Subcutaneous adipose tissue (tissue), 4 donors: ENCODE data around the gene SSH3. TPM values are rescaled to one million over a fixed set of nuclear protein-coding genes. Genes with fewer than 3 reads are reported as not detected.

ENCODE experiments used
- total RNA-seq, 4 donors: library from RNA; depleted of rRNA; stranded (reverse); fragments of >200 nt; gene quantifications; one replicate each; pipeline ENCODE4 v1.1.0, GENCODE V29; 2016
- TF ChIP-seq, protein P1 (sequence below): fragments of 450-650 bp; IDR thresholded peaks from one replicate; pipeline ENCODE4 v1.5.1; 2016; ENCODE audit warnings: low read depth, mild to moderate bottlenecking, control low read depth, antibody characterized with exemption, moderate library complexity

Gene SSH3
- total RNA-seq, 4 donors from 2014 or later, result 11.9 to 43.2 (median 37.2) TPM

DNA sequence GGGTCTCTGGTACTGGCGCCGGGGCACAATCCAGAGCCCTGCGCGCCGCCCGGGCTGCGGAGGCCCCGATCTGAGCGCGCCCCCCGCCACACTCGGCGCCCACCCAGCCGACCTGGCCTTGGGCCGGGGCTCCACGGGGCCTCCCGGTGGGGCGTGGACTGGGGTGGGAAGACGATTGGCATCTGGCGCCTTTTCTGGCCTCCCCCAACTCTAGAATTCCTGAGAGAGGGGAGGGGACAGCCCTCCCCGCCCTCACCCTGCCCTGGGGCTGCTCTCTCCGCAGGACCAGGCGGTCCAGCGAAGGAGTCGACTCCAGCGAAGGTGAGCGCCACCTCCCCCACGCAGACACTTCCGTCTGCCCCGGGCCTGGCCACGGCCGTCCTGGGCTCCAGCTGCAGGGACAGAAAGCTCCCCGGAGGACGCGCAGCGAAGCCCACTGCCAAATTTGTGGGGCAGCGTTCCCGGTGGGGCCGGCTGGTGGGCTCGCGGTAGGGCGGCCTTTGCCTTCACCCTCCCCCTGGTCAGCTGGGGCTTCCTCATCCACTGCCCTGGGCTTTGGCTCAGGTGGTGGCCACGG, 593 bp downstream of the SSH3 start:
- TF ChIP-seq, protein P1, sequence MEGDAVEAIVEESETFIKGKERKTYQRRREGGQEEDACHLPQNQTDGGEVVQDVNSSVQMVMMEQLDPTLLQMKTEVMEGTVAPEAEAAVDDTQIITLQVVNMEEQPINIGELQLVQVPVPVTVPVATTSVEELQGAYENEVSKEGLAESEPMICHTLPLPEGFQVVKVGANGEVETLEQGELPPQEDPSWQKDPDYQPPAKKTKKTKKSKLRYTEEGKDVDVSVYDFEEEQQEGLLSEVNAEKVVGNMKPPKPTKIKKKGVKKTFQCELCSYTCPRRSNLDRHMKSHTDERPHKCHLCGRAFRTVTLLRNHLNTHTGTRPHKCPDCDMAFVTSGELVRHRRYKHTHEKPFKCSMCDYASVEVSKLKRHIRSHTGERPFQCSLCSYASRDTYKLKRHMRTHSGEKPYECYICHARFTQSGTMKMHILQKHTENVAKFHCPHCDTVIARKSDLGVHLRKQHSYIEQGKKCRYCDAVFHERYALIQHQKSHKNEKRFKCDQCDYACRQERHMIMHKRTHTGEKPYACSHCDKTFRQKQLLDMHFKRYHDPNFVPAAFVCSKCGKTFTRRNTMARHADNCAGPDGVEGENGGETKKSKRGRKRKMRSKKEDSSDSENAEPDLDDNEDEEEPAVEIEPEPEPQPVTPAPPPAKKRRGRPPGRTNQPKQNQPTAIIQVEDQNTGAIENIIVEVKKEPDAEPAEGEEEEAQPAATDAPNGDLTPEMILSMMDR, result no peak

DNA sequence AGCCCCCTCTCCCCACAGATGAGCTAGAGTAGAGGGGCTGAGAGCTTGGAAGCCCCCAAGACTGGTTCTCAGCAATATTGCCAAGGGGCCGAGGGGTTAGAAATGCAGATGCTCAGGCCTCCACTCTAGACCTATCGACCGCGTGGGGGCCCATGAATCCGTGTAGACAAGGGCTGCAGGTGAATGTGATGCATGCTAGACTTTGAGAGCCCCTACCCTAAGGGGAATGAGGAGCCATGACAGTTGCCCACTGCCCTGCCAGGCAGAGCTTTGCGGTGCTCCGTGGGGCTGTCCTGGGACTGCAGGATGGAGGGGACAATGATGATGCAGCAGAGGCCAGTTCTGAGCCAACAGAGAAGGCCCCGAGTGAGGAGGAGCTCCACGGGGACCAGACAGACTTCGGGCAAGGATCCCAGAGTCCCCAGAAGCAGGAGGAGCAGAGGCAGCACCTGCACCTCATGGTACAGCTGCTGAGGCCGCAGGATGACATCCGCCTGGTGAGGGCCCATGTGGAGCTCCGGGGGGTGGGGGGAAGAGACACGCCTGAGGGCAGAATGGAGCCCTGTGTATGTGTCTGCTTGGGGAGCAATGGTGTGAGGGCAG, 1.3 kb downstream of the SSH3 start:
- TF ChIP-seq, protein P1, result no peak

DNA sequence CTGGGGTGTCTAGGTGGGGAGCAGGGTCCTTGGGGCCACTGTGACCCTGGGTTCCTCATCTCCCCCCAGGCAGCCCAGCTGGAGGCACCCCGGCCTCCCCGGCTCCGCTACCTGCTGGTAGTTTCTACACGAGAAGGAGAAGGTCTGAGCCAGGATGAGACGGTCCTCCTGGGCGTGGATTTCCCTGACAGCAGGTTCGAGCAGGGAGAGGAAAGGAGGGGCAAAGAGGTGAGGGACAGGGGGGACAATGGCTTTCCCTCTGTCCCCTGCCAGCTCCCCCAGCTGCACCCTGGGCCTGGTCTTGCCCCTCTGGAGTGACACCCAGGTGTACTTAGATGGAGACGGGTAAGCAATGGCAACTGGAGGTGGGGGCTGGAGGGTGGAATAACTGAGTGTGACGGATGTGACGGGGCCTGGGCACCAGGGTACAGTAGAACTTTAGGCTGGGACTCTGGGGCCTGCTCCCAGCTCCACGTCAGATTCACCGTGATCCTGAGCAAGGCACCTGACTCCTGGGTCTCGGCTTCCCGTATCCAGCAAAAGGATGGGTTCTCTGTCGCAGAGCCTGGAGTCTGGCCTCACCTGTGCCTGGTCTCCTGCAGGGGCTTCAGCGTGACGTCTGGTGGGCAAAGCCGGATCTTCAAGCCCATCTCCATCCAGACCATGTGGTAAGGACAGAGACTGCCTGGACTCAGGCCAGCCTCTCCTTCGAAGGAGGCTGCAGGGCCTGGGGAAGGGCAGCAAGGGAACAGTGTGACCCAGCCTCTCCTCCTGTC, 3.6 kb downstream of the SSH3 start:
- TF ChIP-seq, protein P1, result no peak

DNA sequence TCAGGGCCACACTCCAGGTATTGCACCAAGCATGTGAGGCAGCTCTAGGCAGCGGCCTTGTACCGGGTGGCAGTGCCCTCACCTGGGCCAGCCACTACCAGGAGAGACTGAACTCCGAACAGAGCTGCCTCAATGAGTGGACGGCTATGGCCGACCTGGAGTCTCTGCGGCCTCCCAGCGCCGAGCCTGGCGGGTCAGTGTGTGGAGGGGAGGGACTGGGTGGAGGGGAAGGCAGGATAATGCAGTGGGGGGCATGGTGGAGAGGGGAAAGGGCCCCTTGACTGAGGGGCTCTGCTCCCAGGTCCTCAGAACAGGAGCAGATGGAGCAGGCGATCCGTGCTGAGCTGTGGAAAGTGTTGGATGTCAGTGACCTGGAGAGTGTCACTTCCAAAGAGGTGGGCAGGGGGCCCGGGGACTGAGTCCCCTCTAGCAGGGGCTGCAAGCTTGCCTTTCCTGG, 4.2 kb downstream of the SSH3 start:
- TF ChIP-seq, protein P1, result no peak

DNA sequence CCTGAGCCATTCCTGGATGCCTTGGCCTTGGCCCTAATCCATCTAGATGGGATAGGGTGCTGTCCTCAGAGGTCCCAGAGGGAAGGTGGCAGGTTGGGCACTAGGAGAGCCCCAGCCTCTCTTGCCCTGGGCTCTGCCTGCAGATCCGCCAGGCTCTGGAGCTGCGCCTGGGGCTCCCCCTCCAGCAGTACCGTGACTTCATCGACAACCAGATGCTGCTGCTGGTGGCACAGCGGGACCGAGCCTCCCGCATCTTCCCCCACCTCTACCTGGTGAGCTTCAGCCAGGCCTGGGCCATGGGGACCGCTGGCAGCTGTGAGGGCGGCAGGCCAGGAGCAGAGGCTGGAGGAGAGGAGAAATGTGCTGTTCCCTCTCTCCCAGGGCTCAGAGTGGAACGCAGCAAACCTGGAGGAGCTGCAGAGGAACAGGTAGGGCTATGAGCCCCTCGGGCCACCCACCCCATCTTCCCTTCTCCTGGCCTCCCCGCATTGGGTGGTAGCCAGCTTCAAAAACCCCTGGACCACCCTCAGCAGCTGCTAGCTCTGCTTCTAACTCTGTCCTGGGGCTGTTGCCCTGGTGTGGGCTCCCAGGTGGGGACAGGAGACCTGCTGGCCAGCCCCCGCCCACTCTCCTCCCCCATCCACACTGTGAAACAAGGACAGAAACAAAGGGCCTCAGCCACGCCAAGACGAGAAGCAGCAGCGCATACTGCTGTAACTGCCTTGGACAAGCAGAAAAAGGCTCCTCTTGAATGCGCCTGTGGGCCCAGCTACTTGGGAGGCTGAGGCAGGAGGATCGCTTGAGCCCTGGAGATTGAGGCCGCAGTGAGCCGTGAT, 4.9 kb downstream of the SSH3 start:
- TF ChIP-seq, protein P1, result no peak

DNA sequence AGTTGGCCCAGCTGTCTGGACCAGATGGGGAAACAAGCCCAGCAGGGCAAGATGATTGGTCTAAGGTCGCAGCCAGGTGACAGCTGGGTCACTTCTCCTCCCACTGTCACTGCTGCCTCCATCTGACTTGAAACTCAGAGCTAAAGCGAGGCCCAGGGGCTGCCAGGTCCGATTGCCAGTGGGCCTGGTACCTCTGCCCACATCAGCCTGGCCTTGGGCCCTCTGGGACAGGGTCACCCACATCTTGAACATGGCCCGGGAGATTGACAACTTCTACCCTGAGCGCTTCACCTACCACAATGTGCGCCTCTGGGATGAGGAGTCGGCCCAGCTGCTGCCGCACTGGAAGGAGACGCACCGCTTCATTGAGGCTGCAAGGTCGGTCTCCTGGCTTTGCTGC, 5.8 kb downstream of the SSH3 start:
- TF ChIP-seq, protein P1, result no peak

DNA sequence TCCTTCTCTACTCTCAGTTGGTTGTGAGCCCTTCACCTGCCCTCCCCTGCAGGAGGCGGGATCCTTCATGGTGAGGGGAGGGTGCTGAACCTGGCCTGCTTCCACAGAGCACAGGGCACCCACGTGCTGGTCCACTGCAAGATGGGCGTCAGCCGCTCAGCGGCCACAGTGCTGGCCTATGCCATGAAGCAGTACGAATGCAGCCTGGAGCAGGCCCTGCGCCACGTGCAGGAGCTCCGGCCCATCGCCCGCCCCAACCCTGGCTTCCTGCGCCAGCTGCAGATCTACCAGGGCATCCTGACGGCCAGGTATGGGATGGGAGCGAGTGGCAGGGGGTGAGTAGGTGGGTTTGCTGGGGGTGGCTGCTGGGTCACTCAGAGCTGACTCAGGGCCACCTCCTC, 6.3 kb downstream of the SSH3 start:
- TF ChIP-seq, protein P1, result no peak
